Spleen (tissue), 11 donors: ENCODE data around the gene INKA2. TPM values are rescaled to one million over a fixed set of nuclear protein-coding genes. Genes with fewer than 3 reads are reported as not detected.

ENCODE experiments used
- DNase-seq: peaks from one replicate; pipeline ENCODE4 v3.0.0-alpha.2; 2020
- H3K27ac ChIP-seq, 8 donors: fragments of 200-600 bp; sonication (generic) in 7 of 8; 1 replicate in 4 of 8; 2 replicates in 4 of 8; pipeline versions ENCODE4 v1.5.0 to v1.8.0; 2016 to 2021; ENCODE audit warnings: inconsistent platforms in 4 of 8, mild to moderate bottlenecking in 4 of 8, moderate library complexity in 1 of 8
- H3K27me3 ChIP-seq, 7 donors: fragments of 200-600 bp; sonication (generic) in 6 of 7; replicated peaks in 1 of 7; 1 replicate in 4 of 7; 2 replicates in 3 of 7; pipeline versions ENCODE4 v1.5.0 to v1.8.0; 2016 to 2021; ENCODE audit warnings: inconsistent platforms in 3 of 7, mild to moderate bottlenecking in 1 of 7
- H3K36me3 ChIP-seq, 6 donors: fragments of 200-600 bp; sonication (generic) in 5 of 6; 1 replicate in 4 of 6; 2 replicates in 2 of 6; pipeline versions ENCODE4 v1.5.0 to v1.8.0; 2016 to 2021; ENCODE audit warnings: inconsistent platforms in 2 of 6
- H3K4me1 ChIP-seq, 6 donors: fragments of 200-600 bp; sonication (generic) in 5 of 6; 1 replicate in 3 of 6; 2 replicates in 3 of 6; pipeline versions ENCODE4 v1.5.0 to v1.8.0; 2016 to 2021; ENCODE audit warnings: inconsistent platforms in 3 of 6
- H3K4me3 ChIP-seq, 8 donors: fragments of 200-600 bp; sonication (generic) in 7 of 8; 1 replicate in 4 of 8; 2 replicates in 4 of 8; pipeline versions ENCODE4 v1.5.0 to v1.8.0; 2016 to 2021; ENCODE audit warnings: inconsistent platforms in 4 of 8, mild to moderate bottlenecking in 4 of 8, moderate library complexity in 2 of 8
- H3K9me3 ChIP-seq, 8 donors: fragments of 200-600 bp; sonication (generic) in 7 of 8; 1 replicate in 4 of 8; 2 replicates in 4 of 8; pipeline versions ENCODE4 v1.5.0 to v1.8.0; 2016 to 2021; ENCODE audit warnings: inconsistent platforms in 4 of 8
- POLR2A ChIP-seq, 3 donors: fragments of 450-650 bp; IDR thresholded peaks; one replicate each; pipeline ENCODE4 v1.5.1; 2017; ENCODE audit warnings: antibody characterized with exemption in 3 of 3, mild to moderate bottlenecking in 1 of 3
- POLR2AphosphoS5 ChIP-seq, 3 donors: sonication (generic); formaldehyde crosslinking; IDR thresholded peaks; one replicate each; pipeline ENCODE4 v1.5.1; 2017; ENCODE audit warnings: antibody characterized with exemption in 3 of 3
- WGBS, 5 donors: extraction: QIAGEN DNeasy Blood & Tissue Kit in 3 of 5; methylation state at CpG; one replicate each; pipeline versions ENCODE4 v1.1.5 to v1.1.7; 2013 to 2018; 5-methylcytosine and 5-hydroxymethylcytosine counted together
- intact Hi-C: fragments of 100-400 bp; cut with DNase I; formaldehyde crosslinking; loops from one replicate; pipeline ENCODE4 v1.15.0; 2023; ENCODE audit warnings: low total_unique reads
- polyA plus RNA-seq, 3 donors: library from polyadenylated mRNA; stranded (reverse); fragments of 200-250 nt; gene quantifications; one replicate each; pipeline ENCODE4 v1.2.1, GENCODE V29; 2013
- total RNA-seq, 7 donors: library from RNA; depleted of rRNA in 3 of 7; stranded (reverse); fragments of >200 nt in 3 of 7; fragmentation: NEBNext Ultra II Directional in 4 of 7; extraction: Animal tissue kit (Norgen Biotek cat#: 25700) in 4 of 7; gene quantifications; one replicate each; pipeline versions ENCODE4 v1.1.0 to v1.2.1, GENCODE V29; 2016 to 2021
- TF ChIP-seq, protein P1 (sequence below), 11 experiments: fragments of 200-600 bp in 7 of 11; fragments of 450-650 bp in 4 of 11; sonication (generic) in 4 of 11; IDR thresholded peaks in 8 of 11; conservative IDR thresholded peaks in 3 of 11; 1 replicate in 7 of 11; 2 replicates in 4 of 11; pipeline versions ENCODE4 v1.4.0 to v1.8.0; 2016 to 2021; ENCODE audit warnings: antibody characterized with exemption in 11 of 11, inconsistent platforms in 4 of 11, mild to moderate bottlenecking in 1 of 11
- donor health status: healthy with polysubstance abuse.
- donor health status: DM: no; HTN: no; CAD: no; lungs with moderate emphysema.
- donor health status: DM: no; HTN: no; CAD: no.
- donor health status: Bipolar disorder and iron deficiency.
- donor health status: healthy.
- donor health status: DM: no; HTN: no; CAD: no.
- donor health status: DM: yes; HTN: yes; CAD: no.

The INKA2 gene
- total and polyA plus RNA-seq, 10 donors = 0.41 to 12.5 (median 6.4) TPM

- intact Hi-C loops = no loop called here
Observed at GRCh38 chr1:111778541-111779051, 39.4 kb upstream of the INKA2 start.

DNA sequence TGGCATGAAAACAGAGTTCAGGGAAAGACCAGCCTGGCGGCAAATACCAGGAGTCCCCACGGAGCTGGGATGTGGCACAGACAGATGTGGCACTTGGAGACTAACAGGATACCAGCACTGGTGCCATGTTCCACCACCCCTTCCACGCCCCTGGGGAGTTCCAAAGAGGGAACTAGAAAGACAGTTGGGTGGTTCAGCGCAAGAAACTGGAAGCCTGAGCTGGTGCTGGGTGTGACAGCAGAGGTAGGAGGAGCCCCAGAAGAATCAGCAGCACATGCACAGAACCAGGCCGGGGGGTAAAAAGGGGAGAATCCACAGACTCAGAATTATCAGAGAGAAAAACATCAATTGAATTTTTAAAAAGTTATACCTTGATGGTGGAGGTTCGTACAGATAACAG lies 38.9 kb upstream of the INKA2 start:
- TF ChIP-seq POLR2AphosphoS5 (IDR thresholded peaks at IDR 0.05) = no peak
- TF ChIP-seq POLR2A (IDR thresholded peaks at IDR 0.05) = no peak
- Histone ChIP-seq H3K9me3 (no peaks in the 10 kb centered on the region), H3K27ac (no peak overlapping the region), H3K27me3 (no peaks in the 10 kb centered on the region), H3K4me3 (no peak overlapping the region), H3K4me1 (no peaks in the 10 kb centered on the region), H3K36me3 (peaks cover 0 to 10% (median 0%) of the 10 kb centered on the region in 6 donors)
- DNase-seq = no peak
- WGBS, 5 donors = 84 to 92% (median 89%) methylated on average over 6 of the region's 6 CpGs
- intact Hi-C loops = no loop called here

More at GRCh38 chr1:111778541-111779051, 39.4 kb upstream of the INKA2 start:
- Histone ChIP-seq H3K27me3 (no peaks in the 10 kb centered on the region), H3K4me3 (no peak overlapping the region), H3K4me1 (no peaks in the 10 kb centered on the region), H3K27ac (no peak overlapping the region), H3K9me3 (no peaks in the 10 kb centered on the region), H3K36me3 (peaks cover 0 to 10% (median 0%) of the 10 kb centered on the region in 6 donors)
- no peak for TF ChIP-seq POLR2AphosphoS5 (IDR thresholded peaks at IDR 0.05)
- TF ChIP-seq POLR2A (IDR thresholded peaks at IDR 0.05) = no peak
- TF ChIP-seq, protein P1, sequence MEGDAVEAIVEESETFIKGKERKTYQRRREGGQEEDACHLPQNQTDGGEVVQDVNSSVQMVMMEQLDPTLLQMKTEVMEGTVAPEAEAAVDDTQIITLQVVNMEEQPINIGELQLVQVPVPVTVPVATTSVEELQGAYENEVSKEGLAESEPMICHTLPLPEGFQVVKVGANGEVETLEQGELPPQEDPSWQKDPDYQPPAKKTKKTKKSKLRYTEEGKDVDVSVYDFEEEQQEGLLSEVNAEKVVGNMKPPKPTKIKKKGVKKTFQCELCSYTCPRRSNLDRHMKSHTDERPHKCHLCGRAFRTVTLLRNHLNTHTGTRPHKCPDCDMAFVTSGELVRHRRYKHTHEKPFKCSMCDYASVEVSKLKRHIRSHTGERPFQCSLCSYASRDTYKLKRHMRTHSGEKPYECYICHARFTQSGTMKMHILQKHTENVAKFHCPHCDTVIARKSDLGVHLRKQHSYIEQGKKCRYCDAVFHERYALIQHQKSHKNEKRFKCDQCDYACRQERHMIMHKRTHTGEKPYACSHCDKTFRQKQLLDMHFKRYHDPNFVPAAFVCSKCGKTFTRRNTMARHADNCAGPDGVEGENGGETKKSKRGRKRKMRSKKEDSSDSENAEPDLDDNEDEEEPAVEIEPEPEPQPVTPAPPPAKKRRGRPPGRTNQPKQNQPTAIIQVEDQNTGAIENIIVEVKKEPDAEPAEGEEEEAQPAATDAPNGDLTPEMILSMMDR (IDR thresholded peaks at IDR 0.05 in 8 of 11, conservative IDR thresholded peaks at IDR 0.05 in 3 of 11) = no peak
- DNase-seq = no peak
- WGBS, 5 donors = 67 to 89% (median 73%) methylated on average over 2 of the region's 2 CpGs

GRCh38 chr1:111777301-111777700 lies 38.1 kb upstream of the INKA2 start:
- TF ChIP-seq POLR2AphosphoS5 (IDR thresholded peaks at IDR 0.05) = no peak
- TF ChIP-seq, protein P1 (IDR thresholded peaks at IDR 0.05 in 8 of 11, conservative IDR thresholded peaks at IDR 0.05 in 3 of 11) = no peak
- TF ChIP-seq POLR2A (IDR thresholded peaks at IDR 0.05) = no peak
- H3K9me3 ChIP-seq = no peaks in the 10 kb centered on the region
- no peaks in the 10 kb centered on the region for H3K27me3 ChIP-seq
- no peaks in the 10 kb centered on the region for H3K4me1 ChIP-seq
- WGBS, 5 donors = 84 to 100% (median 90%) methylated on average over 1 of the region's 1 CpG
- DNase-seq = no peak
- H3K36me3 ChIP-seq = peaks cover 0 to 10% (median 0%) of the 10 kb centered on the region in 6 donors
- no peak overlapping the region for H3K27ac ChIP-seq
- intact Hi-C loops = no loop called here
- no peak overlapping the region for H3K4me3 ChIP-seq

DNA sequence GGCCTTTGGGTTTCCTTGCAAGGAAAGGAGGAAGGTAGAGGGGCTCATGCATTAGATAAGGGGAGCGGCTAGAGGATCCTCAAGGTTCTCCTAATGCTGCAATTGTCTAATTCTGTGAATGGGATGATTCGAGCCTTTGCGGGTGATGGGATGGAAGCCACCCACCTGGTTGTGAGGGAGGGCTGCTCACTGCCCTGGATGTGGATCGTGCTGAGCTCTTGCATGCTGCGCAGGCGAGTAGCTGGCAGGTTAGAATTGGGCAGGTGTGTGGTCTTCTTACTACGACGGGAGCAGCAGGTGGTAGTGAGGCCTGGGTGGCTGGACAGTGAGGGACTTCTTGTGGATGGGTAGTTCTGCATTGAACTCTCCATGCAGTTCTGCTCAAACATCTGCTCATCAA lies 37.7 kb upstream of the INKA2 start:
- Histone ChIP-seq H3K27me3 (no peaks in the 10 kb centered on the region), H3K27ac (no peak overlapping the region), H3K36me3 (peaks cover 0 to 10% (median 0%) of the 10 kb centered on the region in 6 donors), H3K4me1 (no peaks in the 10 kb centered on the region), H3K4me3 (no peak overlapping the region), H3K9me3 (no peaks in the 10 kb centered on the region)
- 91 to 97% (median 94%) methylated on average over 8 of the region's 8 CpGs for WGBS, 5 donors
- DNase-seq = no peak
- TF ChIP-seq POLR2AphosphoS5 (IDR thresholded peaks at IDR 0.05) (no peak), POLR2A (IDR thresholded peaks at IDR 0.05) (no peak)
- TF ChIP-seq, protein P1 (IDR thresholded peaks at IDR 0.05 in 8 of 11, conservative IDR thresholded peaks at IDR 0.05 in 3 of 11) = no peak
- intact Hi-C loops = no loop called here
